CD14-positive monocyte (primary cell): Measurements from ENCODE around the gene CABCOCO1. TPM values are rescaled to one million over a fixed set of nuclear protein-coding genes. Genes with fewer than 3 reads are reported as not detected.

Experiments used
- DNase-seq, 3 donors: peaks; one replicate each; pipeline ENCODE4 v3.0.0-alpha.2; 2011 to 2022
- H2AFZ ChIP-seq: 2 replicates; pipeline ENCODE4 v1.6.0; 2012; ENCODE audit warnings: mild to moderate bottlenecking, low read depth, low read length, inconsistent platforms; ENCODE audit not compliant: insufficient read depth, poor library complexity, severe bottlenecking
- H3K27ac ChIP-seq, 2 donors: 1 replicate in 1 of 2; 2 replicates in 1 of 2; pipeline ENCODE4 v1.5.1; 2012 to 2013; ENCODE audit warnings: low read length in 2 of 2, control low read depth in 1 of 2, inconsistent platforms in 1 of 2, low read depth in 1 of 2, mild to moderate bottlenecking in 1 of 2
- H3K27me3 ChIP-seq, 2 donors: one replicate each; pipeline versions ENCODE4 v1.6.0 to v1.6.1; 2011 to 2013; ENCODE audit warnings: low read length in 2 of 2; ENCODE audit not compliant: control insufficient read depth in 2 of 2, insufficient read depth in 2 of 2
- H3K36me3 ChIP-seq, 2 donors: replicated peaks in 1 of 2; 1 replicate in 1 of 2; 2 replicates in 1 of 2; pipeline versions ENCODE4 v1.5.1 to v1.6.1; 2012 to 2013; ENCODE audit warnings: low read length in 2 of 2, control low read depth in 1 of 2, inconsistent platforms in 1 of 2, mild to moderate bottlenecking in 1 of 2; ENCODE audit not compliant: insufficient read depth in 2 of 2, control insufficient read depth in 1 of 2
- H3K4me1 ChIP-seq, 2 donors: 1 replicate in 1 of 2; 2 replicates in 1 of 2; pipeline versions ENCODE4 v1.5.1 to v1.6.1; 2012 to 2013; ENCODE audit warnings: low read length in 2 of 2, control low read depth in 1 of 2, inconsistent platforms in 1 of 2, mild to moderate bottlenecking in 1 of 2, moderate library complexity in 1 of 2; ENCODE audit not compliant: insufficient read depth in 2 of 2, control insufficient read depth in 1 of 2
- H3K4me2 ChIP-seq: replicated peaks from 2 replicates; pipeline ENCODE3; 2012; ENCODE audit warnings: low read length, moderate library complexity, mild to moderate bottlenecking; ENCODE audit not compliant: poor library complexity, severe bottlenecking; ENCODE audit errors: extremely low read depth
- H3K4me3 ChIP-seq, 3 experiments: fragments of 200-600 bp in 1 of 3; sonication (generic) in 1 of 3; replicated peaks in 1 of 3; 1 replicate in 2 of 3; 2 replicates in 1 of 3; pipeline ENCODE4 v1.5.1; 2011 to 2013; ENCODE audit warnings: low read length in 3 of 3, mild to moderate bottlenecking in 3 of 3, control low read depth in 2 of 3, low read depth in 2 of 3, inconsistent platforms in 1 of 3, moderate library complexity in 1 of 3
- H3K79me2 ChIP-seq: 2 replicates; pipeline ENCODE4 v1.6.0; 2012; ENCODE audit warnings: mild to moderate bottlenecking, control low read depth, inconsistent platforms, low read length, moderate library complexity; ENCODE audit not compliant: insufficient read depth
- H3K9ac ChIP-seq: 2 replicates; pipeline ENCODE4 v1.6.0; 2017; ENCODE audit warnings: low read length, mild to moderate bottlenecking; ENCODE audit not compliant: insufficient read depth, poor library complexity, severe bottlenecking
- H3K9me3 ChIP-seq, 2 donors: replicated peaks in 1 of 2; 1 replicate in 1 of 2; 2 replicates in 1 of 2; pipeline versions ENCODE4 v1.5.1 to v1.6.1; 2012 to 2013; ENCODE audit warnings: low read length in 2 of 2, control low read depth in 1 of 2; ENCODE audit not compliant: control insufficient read depth in 1 of 2, insufficient read depth in 1 of 2
- H4K20me1 ChIP-seq: 2 replicates; pipeline ENCODE4 v1.6.0; 2012; ENCODE audit warnings: mild to moderate bottlenecking, low read length, control low read depth, moderate library complexity; ENCODE audit not compliant: insufficient read depth
- H3K27ac Mint-ChIP-seq, 7 donors: one replicate each; pipeline ENCODE4 v1.8.0; 2020; ENCODE audit warnings: mild to moderate bottlenecking in 7 of 7, mixed read lengths in 7 of 7, moderate library complexity in 6 of 7, inconsistent platforms in 2 of 7
- H3K27me3 Mint-ChIP-seq, 3 donors: one replicate each; pipeline ENCODE4 v1.8.0; 2021 to 2022; ENCODE audit warnings: low read depth in 3 of 3, mild to moderate bottlenecking in 3 of 3, mixed read lengths in 3 of 3, moderate library complexity in 3 of 3, inconsistent platforms in 1 of 3
- H3K36me3 Mint-ChIP-seq, 2 donors: one replicate each; pipeline ENCODE4 v1.8.0; 2020; ENCODE audit warnings: mixed read lengths in 2 of 2, inconsistent platforms in 1 of 2, mild to moderate bottlenecking in 1 of 2
- H3K4me1 Mint-ChIP-seq: one replicate; pipeline ENCODE4 v1.8.0; 2020; ENCODE audit warnings: mild to moderate bottlenecking, mixed read lengths
- H3K4me3 Mint-ChIP-seq, 2 donors: one replicate each; pipeline ENCODE4 v1.8.0; 2020; ENCODE audit warnings: mild to moderate bottlenecking in 2 of 2, mixed read lengths in 2 of 2, moderate library complexity in 1 of 2
- H3K9me3 Mint-ChIP-seq, 7 donors: one replicate each; pipeline ENCODE4 v1.8.0; 2020 to 2022; ENCODE audit warnings: mixed read lengths in 7 of 7, mild to moderate bottlenecking in 6 of 7, moderate library complexity in 6 of 7, inconsistent platforms in 2 of 7
- CTCF ChIP-seq: fragments of 200-600 bp; IDR thresholded peaks from one replicate; pipeline ENCODE4 v1.8.0; 2022; ENCODE audit warnings: antibody characterized with exemption, mild to moderate bottlenecking
- WGBS: methylation state at CpG from one replicate; pipeline ENCODE4 v1.1.5; 2013; ENCODE audit warnings: missing lambda C conversion rate; ENCODE audit not compliant: insufficient coverage; 5-methylcytosine and 5-hydroxymethylcytosine counted together
- intact Hi-C, 2 donors: fragments of 100-400 bp; cut with micrococcal nuclease; formaldehyde crosslinking; loops; one replicate each; pipeline versions ENCODE4 v1.15.0 to v1.15.1; 2023
- polyA plus RNA-seq, 3 donors: library from polyadenylated mRNA; depleted of rRNA in 1 of 3; unstranded in 2 of 3; stranded (reverse) in 1 of 3; fragments of 300-500 nt in 2 of 3; fragments of >200 nt in 1 of 3; fragmentation: Illumina TruSeq in 2 of 3; gene quantifications; 1 replicate in 2 of 3; 2 replicates in 1 of 3; pipeline ENCODE4 v1.2.3, GENCODE V29; 2012 to 2021

The CABCOCO1 gene
- polyA plus RNA-seq, 3 donors, result not detected

- no peaks in the 10 kb centered on the region for H4K20me1 ChIP-seq
- TF ChIP-seq CTCF, result no peak
- H3K4me3 ChIP-seq, result no peak overlapping the region
- no peak overlapping the region for H3K9ac ChIP-seq
- no peaks in the 10 kb centered on the region for H3K27me3 ChIP-seq
- Mint-ChIP-seq H3K27ac (no peak overlapping the region), H3K9me3 (peaks cover 0 to 3% (median 0%) of the 10 kb centered on the region in 7 donors), H3K36me3 (no peaks in the 10 kb centered on the region), H3K4me3 (no peak overlapping the region), H3K4me1 (no peaks in the 10 kb centered on the region), H3K27me3 (no peaks in the 10 kb centered on the region)
- H2AFZ ChIP-seq, result no peak overlapping the region
- no peak overlapping the region for H3K27ac ChIP-seq
- H3K4me2 ChIP-seq, result no peak overlapping the region
- H3K79me2 ChIP-seq, result no peaks in the 10 kb centered on the region
- intact Hi-C loops, result no loop called here
- H3K9me3 ChIP-seq, result no peaks in the 10 kb centered on the region
- no peaks in the 10 kb centered on the region for H3K36me3 ChIP-seq
- H3K4me1 ChIP-seq, result no peaks in the 10 kb centered on the region
- DNase-seq, result no peak
These were observed 26.8 kb upstream of the CABCOCO1 start for GRCh38 chr10:61635932-61636331.

DNA sequence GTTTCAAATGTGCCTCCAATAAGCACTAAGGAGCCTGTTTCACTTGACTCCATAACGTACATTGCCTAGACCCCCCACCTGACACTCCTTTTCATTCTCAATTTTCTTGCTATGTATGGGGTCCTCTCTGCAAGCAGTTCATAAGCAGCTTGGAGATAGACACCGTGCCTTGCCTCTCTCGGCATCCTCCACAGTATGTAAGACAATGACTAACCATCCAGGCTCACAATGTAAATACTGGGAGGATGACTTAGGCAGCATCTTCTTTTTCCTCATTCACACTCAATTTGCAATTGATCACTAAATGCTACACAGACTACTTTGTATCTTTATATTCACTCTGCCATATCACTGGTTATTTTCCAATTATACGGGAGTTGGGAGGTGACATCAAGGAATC, 22.8 kb upstream of the CABCOCO1 start:
- intact Hi-C loops, result no loop called here
- no peak overlapping the region for H3K4me2 ChIP-seq
- 80% methylated on average over 1 of the region's 4 CpGs for WGBS
- H2AFZ ChIP-seq, result no peak overlapping the region
- no peaks in the 10 kb centered on the region for H3K4me1 ChIP-seq
- no peak for TF ChIP-seq CTCF
- no peak overlapping the region for H3K4me3 Mint-ChIP-seq
- no peak overlapping the region for H3K27ac ChIP-seq
- H3K27ac Mint-ChIP-seq, result no peak overlapping the region
- no peaks in the 10 kb centered on the region for H4K20me1 ChIP-seq
- H3K27me3 Mint-ChIP-seq, result no peaks in the 10 kb centered on the region
- H3K36me3 ChIP-seq, result no peaks in the 10 kb centered on the region
- H3K27me3 ChIP-seq, result no peaks in the 10 kb centered on the region
- H3K9me3 ChIP-seq, result no peaks in the 10 kb centered on the region
- H3K4me3 ChIP-seq, result no peak overlapping the region
- peaks cover 0 to 3% (median 0%) of the 10 kb centered on the region in 7 donors for H3K9me3 Mint-ChIP-seq
- no peak for DNase-seq
- no peak overlapping the region for H3K9ac ChIP-seq
- H3K36me3 Mint-ChIP-seq, result no peaks in the 10 kb centered on the region
- H3K79me2 ChIP-seq, result no peaks in the 10 kb centered on the region
- peaks cover 3% of the 10 kb centered on the region for H3K4me1 Mint-ChIP-seq
